22Rv1 (cell line): ENCODE data around the gene FAM200A.

Experiments used
- H3K27ac ChIP-seq: fragments of 450-650 bp; 2 replicates; pipeline ENCODE4 v1.5.1; 2017
- CTCF ChIP-seq: fragments of 450-650 bp; IDR thresholded peaks from 2 replicates; pipeline ENCODE4 v1.5.1; 2017; ENCODE audit warnings: mild to moderate bottlenecking
- ZFX ChIP-seq: fragments of 450-650 bp; IDR thresholded peaks from 2 replicates; pipeline ENCODE4 v1.6.1; 2017; ENCODE audit warnings: antibody characterized with exemption, borderline replicate concordance

Gene FAM200A

GRCh38 chr7:99499371-99499720, 52.6 kb downstream of the FAM200A start:
- peak overlapping the region; percentile 84 for H3K27ac ChIP-seq
- TF ChIP-seq ZFX = no peak
- no peak for TF ChIP-seq CTCF

- TF ChIP-seq CTCF = no peak
- TF ChIP-seq ZFX = no peak
- no peak overlapping the region for H3K27ac ChIP-seq
Observed at GRCh38 chr7:99498546-99498944, 53.4 kb downstream of the FAM200A start.

GRCh38 chr7:99497766-99498545, 54.0 kb downstream of the FAM200A start:
- TF ChIP-seq CTCF (no peak), ZFX (no peak)
- H3K27ac ChIP-seq = no peak overlapping the region
